ENCODE measurements around the gene EXOSC5.

The EXOSC5 gene

DNA sequence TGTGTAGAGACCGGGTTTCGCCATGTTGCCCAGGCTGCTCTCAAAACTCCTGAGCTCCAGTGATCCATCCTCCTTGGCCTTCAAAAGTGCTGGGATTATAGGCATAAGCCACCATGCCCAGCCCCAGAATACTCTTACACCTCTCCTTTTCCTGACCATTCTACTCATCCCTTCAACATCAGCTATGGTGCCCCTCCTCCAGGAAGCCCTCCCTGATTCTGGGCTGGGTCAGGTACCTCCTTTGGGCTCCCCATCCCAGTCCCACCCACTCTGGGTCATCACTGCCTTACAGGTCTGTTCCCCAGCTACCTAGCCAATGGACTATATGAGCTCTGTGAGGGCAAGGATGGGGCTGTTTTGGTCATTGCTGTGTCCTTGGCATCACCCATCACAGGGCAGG is 53.0 kb downstream of the EXOSC5 start:
- DNase-seq (ENCODE audit: low read depth in 2 of 2): no peak

DNA sequence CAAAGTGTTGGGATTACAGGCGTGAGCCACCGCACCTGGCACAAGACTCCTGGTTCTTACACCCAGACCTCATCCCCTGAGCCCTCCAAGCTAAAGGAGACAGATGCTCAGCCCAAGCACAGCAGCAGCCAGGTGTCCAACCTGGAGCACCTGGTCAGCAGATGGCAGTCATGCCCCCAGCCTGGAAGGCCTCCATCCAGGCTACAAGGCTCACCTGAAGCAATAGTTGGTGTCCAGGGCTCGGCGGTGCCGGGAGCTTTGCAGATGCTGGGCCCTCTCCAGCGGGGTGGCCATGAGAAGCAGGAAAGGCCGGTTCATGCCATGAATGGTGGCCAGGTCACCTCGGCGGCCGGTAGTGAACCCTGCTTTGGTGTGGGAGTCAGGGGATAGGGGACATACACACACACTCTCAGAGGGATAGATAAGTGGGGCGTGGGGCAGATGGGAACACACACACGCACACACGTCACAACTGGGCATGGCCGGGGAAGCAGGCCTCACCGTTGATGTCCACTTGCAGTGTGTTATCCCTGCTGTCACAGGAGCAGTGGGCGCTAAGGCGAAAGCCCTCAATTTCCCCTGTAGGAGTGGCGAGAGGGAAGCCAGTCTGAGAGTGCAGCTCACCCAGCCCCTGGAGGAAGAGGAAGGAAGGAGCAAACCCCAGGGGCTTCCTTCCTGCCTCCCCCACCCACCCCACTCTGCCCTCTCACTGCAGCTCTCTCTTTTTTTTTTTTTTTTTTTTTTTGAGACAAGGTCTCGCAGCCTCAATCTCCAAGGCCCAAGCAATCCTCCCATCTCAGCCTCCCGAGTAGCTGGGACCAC is 55.3 kb downstream of the EXOSC5 start:
- no peak for DNase-seq (ENCODE audit: low read depth in 2 of 2)

DNA sequence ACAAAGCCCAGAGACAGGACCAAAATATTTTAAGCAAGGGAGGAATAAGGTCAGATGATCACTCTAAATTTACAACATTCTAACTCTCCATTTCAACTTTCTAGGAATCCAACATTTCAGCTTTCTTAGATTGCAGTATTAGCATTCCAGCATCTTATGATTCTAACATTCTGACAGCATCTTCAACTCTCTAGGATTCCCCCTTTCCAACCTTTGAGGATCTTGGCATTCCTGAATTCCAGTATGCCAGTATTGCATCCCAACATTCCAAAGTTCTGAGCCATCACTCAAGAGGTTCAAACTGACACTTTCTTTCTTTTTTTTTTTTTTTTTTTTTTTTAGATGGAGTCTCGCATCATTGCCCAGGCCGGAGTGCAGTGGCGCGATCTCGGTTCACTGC is 57.2 kb downstream of the EXOSC5 start:
- DNase-seq (ENCODE audit: low read depth in 2 of 2): no peak
